Thyroid gland (tissue), 4 donors: ENCODE measurements around the gene IFNAR1.

Source experiments
- CTCF ChIP-seq, 6 experiments: fragments of 200-600 bp in 3 of 6; fragments of 450-650 bp in 3 of 6; sonication (generic) in 3 of 6; IDR thresholded peaks; one replicate each; pipeline ENCODE4 v1.5.1; 2016 to 2019; ENCODE audit warnings: antibody characterized with exemption in 6 of 6, mild to moderate bottlenecking in 2 of 6, inconsistent platforms in 1 of 6, moderate library complexity in 1 of 6
- POLR2A ChIP-seq, 2 donors: fragments of 450-650 bp; IDR thresholded peaks; one replicate each; pipeline ENCODE4 v1.6.1; 2017; ENCODE audit warnings: antibody characterized with exemption in 2 of 2, mild to moderate bottlenecking in 2 of 2, moderate library complexity in 1 of 2

- TF ChIP-seq CTCF (IDR thresholded peaks at IDR 0.05) (no peak), POLR2A (IDR thresholded peaks at IDR 0.05) (no peak)
Measured at GRCh38 chr21:33325222-33326067, 675 bp downstream of the IFNAR1 start.
